Thyroid gland (tissue), 4 donors: ENCODE data around the gene GAK. TPM values are rescaled to one million over a fixed set of nuclear protein-coding genes. Genes with fewer than 3 reads are reported as not detected.

ENCODE experiments used
- DNase-seq, 2 donors: peaks; one replicate each; pipeline ENCODE4 v3.0.0-alpha.2; 2019
- H3K27ac ChIP-seq, 3 donors: fragments of 200-600 bp; sonication (generic); 1 replicate in 2 of 3; 2 replicates in 1 of 3; pipeline ENCODE4 v1.5.1; 2016 to 2019; ENCODE audit warnings: mild to moderate bottlenecking in 1 of 3, moderate library complexity in 1 of 3
- H3K27me3 ChIP-seq: fragments of 200-600 bp; sonication (generic); one replicate; pipeline ENCODE4 v1.5.1; 2019
- H3K36me3 ChIP-seq, 2 donors: fragments of 200-600 bp; sonication (generic); one replicate each; pipeline ENCODE4 v1.5.1; 2016 to 2019
- H3K4me1 ChIP-seq, 2 donors: fragments of 200-600 bp; sonication (generic); one replicate each; pipeline ENCODE4 v1.5.1; 2017 to 2019
- H3K4me3 ChIP-seq, 3 donors: fragments of 200-600 bp; sonication (generic); replicated peaks in 1 of 3; 1 replicate in 2 of 3; 2 replicates in 1 of 3; pipeline ENCODE4 v1.5.1; 2016; ENCODE audit warnings: mild to moderate bottlenecking in 1 of 3
- H3K9me3 ChIP-seq: fragments of 200-600 bp; sonication (generic); one replicate; pipeline ENCODE4 v1.5.1; 2017
- CTCF ChIP-seq, 6 experiments: fragments of 200-600 bp in 3 of 6; fragments of 450-650 bp in 3 of 6; sonication (generic) in 3 of 6; IDR thresholded peaks; one replicate each; pipeline ENCODE4 v1.5.1; 2016 to 2019; ENCODE audit warnings: antibody characterized with exemption in 6 of 6, mild to moderate bottlenecking in 2 of 6, inconsistent platforms in 1 of 6, moderate library complexity in 1 of 6
- POLR2A ChIP-seq, 2 donors: fragments of 450-650 bp; IDR thresholded peaks; one replicate each; pipeline ENCODE4 v1.6.1; 2017; ENCODE audit warnings: antibody characterized with exemption in 2 of 2, mild to moderate bottlenecking in 2 of 2, moderate library complexity in 1 of 2
- WGBS, 2 donors: methylation state at CpG; one replicate each; pipeline ENCODE4 v1.1.5; 2017; 5-methylcytosine and 5-hydroxymethylcytosine counted together
- intact Hi-C: fragments of 100-400 bp; cut with DNase I; formaldehyde crosslinking; loops from one replicate; pipeline ENCODE4 v1.15.1; 2023
- total RNA-seq, 4 donors: library from RNA; depleted of rRNA; stranded (reverse); fragments of >200 nt; gene quantifications; one replicate each; pipeline ENCODE4 v1.2.3, GENCODE V29; 2016

GAK gene
- total RNA-seq, 4 donors from 2014 or later: 86.4 to 184 (median 153) TPM

- no peaks in the 10 kb centered on the region for H3K27me3 ChIP-seq
- H3K9me3 ChIP-seq: no peaks in the 10 kb centered on the region
- H3K27ac ChIP-seq: no peak overlapping the region
- 90 to 97% methylated on average over 15 to 18 of the region's 28 CpGs for WGBS, 2 donors
- H3K4me3 ChIP-seq: no peak overlapping the region
- TF ChIP-seq POLR2A (IDR thresholded peaks at IDR 0.05) (no peak), CTCF (IDR thresholded peaks at IDR 0.05) (no peak)
- H3K4me1 ChIP-seq: no peaks in the 10 kb centered on the region
- no peak for DNase-seq
- intact Hi-C loops: no loop called here
- peaks cover 5 to 16% of the 10 kb centered on the region in 2 donors for H3K36me3 ChIP-seq
These were observed 30.8 kb downstream of the GAK start for GRCh38 chr4:901192-901910.

GRCh38 chr4:900721-901120, 31.4 kb downstream of the GAK start:
- peaks cover 5 to 18% of the 10 kb centered on the region in 2 donors for H3K36me3 ChIP-seq
- 94 to 96% methylated on average over 6 of the region's 6 CpGs for WGBS, 2 donors
- DNase-seq: no peak

GRCh38 chr4:900073-900472, 32.0 kb downstream of the GAK start:
- DNase-seq: no peak
- peaks cover 5 to 24% of the 10 kb centered on the region in 2 donors for H3K36me3 ChIP-seq
- WGBS, 2 donors: 96 to 98% methylated on average over 13 to 26 of the region's 26 CpGs
- no peak for TF ChIP-seq POLR2A (IDR thresholded peaks at IDR 0.05)
- TF ChIP-seq CTCF (IDR thresholded peaks at IDR 0.05): no peak
- H3K9me3 ChIP-seq: no peaks in the 10 kb centered on the region
- no peak overlapping the region for H3K4me3 ChIP-seq
- H3K4me1 ChIP-seq: no peaks in the 10 kb centered on the region
- intact Hi-C loops: no loop called here
- H3K27ac ChIP-seq: no peak overlapping the region
- no peaks in the 10 kb centered on the region for H3K27me3 ChIP-seq

More at GRCh38 chr4:900721-901120, 31.4 kb downstream of the GAK start:
- Histone ChIP-seq H3K27me3 (no peaks in the 10 kb centered on the region), H3K27ac (no peak overlapping the region), H3K9me3 (no peaks in the 10 kb centered on the region), H3K4me1 (no peaks in the 10 kb centered on the region), H3K4me3 (no peak overlapping the region)
- TF ChIP-seq POLR2A (IDR thresholded peaks at IDR 0.05) (no peak), CTCF (IDR thresholded peaks at IDR 0.05) (no peak)
- intact Hi-C loops: no loop called here

GRCh38 chr4:899556-899906, 32.6 kb downstream of the GAK start:
- H3K27me3 ChIP-seq: no peaks in the 10 kb centered on the region
- no peak for TF ChIP-seq POLR2A (IDR thresholded peaks at IDR 0.05)
- no peak for TF ChIP-seq CTCF (IDR thresholded peaks at IDR 0.05)
- H3K27ac ChIP-seq: no peak overlapping the region
- DNase-seq: no peak
- 93% methylated on average over 12 of the region's 12 CpGs for WGBS, 2 donors
- H3K4me3 ChIP-seq: no peak overlapping the region
- no peaks in the 10 kb centered on the region for H3K9me3 ChIP-seq
- peaks cover 5 to 22% of the 10 kb centered on the region in 2 donors for H3K36me3 ChIP-seq
- intact Hi-C loops: no loop called here
- H3K4me1 ChIP-seq: no peaks in the 10 kb centered on the region

GRCh38 chr4:898869-899555, 33.1 kb downstream of the GAK start:
- DNase-seq: no peak
- no peaks in the 10 kb centered on the region for H3K27me3 ChIP-seq
- H3K9me3 ChIP-seq: no peaks in the 10 kb centered on the region
- H3K36me3 ChIP-seq: peaks cover 5 to 19% of the 10 kb centered on the region in 2 donors
- TF ChIP-seq CTCF (IDR thresholded peaks at IDR 0.05): no peak
- H3K4me3 ChIP-seq: no peak overlapping the region
- H3K4me1 ChIP-seq: no peaks in the 10 kb centered on the region
- intact Hi-C loops: no loop called here
- H3K27ac ChIP-seq: no peak overlapping the region
- 90 to 93% methylated on average over 20 to 25 of the region's 27 CpGs for WGBS, 2 donors
